NCI-H2107 treated with DMSO at 0.1 percent for 48 hours (cell line): Measurements from ENCODE around the gene BLID.

Source experiments
- DNase-seq: peaks from one replicate; lab custom pipeline; 2025; ENCODE audit not compliant: unreplicated experiment; lab: John Stamatoyannopoulos, UW

BLID gene

DNA sequence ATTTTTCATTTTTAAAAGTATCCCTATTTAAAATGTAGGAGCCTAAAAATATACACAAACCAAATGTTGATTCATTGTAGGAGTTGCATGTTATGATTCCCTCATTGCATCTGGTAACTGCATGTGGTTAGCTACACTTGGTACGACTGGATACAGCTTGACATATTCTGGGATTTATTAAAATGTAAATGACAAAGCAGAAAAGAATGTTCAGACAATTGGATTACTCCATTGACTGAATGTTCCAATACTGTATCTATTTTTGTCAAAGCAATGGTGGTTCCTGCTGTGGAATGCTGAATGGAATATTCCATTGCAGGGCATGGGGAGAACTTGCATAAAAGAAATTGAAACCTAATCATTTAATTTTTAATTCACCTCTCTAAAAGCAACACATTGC, 30.8 kb downstream of the BLID start:
- DNase-seq = no peak

DNA sequence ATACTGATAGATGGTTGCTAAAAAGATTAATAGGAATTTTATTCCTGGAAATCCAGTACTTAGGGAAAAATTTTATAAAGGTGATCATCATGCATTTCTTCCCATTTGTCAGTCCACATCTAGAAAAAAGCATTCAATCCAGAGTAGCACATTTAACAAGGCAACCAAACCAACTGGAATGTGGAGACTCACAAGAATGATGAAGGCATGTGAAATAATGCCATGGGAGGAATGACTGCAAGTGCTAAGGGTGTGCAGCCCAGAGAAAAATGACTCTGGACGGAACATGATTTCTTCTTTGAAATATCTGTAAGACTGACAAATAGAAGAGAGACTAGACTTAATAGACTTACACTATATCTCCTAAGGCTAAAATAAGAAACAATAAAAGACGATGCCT, 33.8 kb downstream of the BLID start:
- DNase-seq = no peak

DNA sequence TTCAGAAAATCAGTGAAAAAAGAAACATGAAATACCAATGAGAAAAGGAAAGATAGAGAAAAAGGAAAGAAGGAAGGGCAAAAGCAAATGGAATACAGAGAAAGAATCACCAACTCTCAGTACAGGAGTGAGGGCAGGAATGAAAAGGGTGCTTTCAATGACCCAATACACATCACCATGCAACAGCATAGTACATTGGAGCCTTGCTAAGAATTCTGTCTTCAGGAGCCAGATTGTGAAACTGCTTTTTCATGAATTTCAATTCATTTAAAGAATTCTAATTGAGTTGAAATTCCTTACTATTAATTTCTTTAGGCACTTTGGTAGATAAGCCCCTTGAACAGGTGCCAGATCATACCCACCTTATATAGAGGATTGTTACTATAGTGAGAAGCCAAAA, 34.9 kb downstream of the BLID start:
- no peak for DNase-seq

DNA sequence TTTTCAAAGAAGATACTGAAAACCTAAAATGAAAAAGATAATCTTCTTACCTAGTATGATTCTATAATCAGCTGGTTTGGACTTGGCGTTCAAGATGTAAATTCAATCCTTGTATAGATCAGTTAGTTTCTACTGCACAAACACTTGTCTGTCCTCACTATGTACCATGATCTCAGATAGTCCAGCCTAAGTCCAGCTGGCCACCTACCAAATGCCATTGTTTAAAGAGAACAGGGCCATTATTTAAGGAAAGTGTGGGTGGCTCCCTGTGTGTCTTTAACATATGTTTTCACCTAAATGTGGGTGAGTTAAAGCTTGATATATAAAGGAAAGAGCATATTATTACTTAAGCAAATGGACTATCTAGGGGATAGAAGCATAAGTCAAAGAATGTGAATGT, 38.6 kb downstream of the BLID start:
- no peak for DNase-seq

DNA sequence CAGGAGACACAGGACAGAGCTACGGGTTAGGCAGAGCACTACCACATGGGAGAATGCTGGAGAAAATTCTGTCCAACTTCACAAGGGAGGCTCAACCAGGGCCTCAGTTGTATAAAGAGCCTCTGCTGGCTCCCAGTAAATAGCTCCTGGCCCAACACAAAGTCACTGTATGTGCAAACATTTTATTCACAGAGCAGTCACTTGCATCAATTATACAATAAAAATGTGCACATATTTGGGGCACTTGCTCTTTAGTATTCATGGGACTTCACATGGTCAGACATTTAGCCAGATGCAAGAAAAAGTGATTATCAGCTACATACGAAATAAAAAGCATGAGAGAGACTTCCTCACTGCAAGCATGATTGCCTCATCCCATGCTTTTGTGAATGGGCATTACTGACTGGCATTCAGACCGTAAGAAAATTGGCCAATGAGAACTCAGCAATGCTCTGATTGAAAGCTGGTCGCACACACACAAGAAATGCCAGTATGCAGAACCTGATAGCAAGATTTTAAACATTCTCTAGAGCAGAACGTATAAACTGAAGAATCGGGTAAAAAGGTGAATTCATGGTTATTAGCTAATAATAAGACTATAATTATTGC, 39.4 kb downstream of the BLID start:
- DNase-seq = no peak

DNA sequence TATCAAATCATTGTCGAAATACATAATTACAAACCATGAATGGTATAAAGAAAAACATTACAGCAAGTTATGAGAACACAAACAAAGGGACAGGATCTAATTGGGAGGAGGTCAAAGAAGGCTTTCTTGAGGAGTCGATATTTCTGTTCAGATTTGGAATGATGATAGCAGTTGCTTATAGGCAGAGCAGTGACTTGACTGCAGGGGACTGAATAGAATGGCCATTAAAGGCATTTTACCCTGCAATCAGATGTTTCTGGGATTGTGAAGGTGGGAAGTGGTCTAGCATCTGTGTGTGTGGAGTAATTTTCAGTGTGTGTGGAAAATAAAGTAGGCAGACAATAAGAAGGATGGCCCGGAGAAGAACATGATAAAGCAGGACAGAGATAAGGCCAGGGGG, 41.0 kb downstream of the BLID start:
- DNase-seq = no peak

DNA sequence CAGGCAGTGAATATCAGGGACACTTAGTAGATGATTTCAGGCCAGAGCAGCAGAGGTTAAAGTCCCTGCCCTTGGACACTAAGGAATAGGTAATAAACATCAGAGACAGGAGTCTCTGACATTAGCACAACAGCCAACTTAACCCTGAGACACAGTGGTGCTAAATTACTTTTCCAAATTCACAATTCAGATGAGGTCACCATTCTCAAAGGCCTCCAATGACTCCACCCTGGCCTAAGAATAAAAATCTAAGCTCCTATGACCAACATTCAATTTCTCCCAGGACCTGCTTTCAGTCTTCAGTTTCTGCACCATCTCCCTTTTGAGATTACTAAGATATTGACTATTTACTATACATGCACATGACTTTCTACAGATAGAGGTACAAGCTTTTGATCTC, 42.0 kb downstream of the BLID start:
- no peak for DNase-seq

DNA sequence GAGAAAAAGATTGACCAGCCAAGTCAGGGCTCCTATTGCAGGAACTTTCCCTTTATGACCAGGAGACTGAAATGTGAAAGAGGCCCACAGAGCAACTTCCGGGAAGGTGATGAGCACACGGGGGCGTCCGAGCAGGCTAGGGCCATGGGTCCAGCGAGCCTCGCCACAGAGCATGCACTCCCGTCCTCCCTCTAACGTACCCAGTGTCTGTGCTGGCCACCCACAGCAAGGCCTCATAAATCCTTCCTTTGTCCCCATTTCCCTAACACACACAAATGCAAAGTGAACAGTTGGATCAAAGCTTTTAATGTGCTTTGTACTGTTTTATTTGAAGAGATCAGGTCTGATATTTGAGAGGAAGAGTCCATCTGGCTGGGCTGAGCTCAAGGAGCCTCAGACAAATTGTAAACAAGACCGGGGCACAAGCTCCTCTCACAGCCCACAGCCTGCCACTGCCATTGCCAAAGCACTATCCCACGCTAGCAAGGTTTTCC, 44.3 kb downstream of the BLID start:
- DNase-seq = no peak

DNA sequence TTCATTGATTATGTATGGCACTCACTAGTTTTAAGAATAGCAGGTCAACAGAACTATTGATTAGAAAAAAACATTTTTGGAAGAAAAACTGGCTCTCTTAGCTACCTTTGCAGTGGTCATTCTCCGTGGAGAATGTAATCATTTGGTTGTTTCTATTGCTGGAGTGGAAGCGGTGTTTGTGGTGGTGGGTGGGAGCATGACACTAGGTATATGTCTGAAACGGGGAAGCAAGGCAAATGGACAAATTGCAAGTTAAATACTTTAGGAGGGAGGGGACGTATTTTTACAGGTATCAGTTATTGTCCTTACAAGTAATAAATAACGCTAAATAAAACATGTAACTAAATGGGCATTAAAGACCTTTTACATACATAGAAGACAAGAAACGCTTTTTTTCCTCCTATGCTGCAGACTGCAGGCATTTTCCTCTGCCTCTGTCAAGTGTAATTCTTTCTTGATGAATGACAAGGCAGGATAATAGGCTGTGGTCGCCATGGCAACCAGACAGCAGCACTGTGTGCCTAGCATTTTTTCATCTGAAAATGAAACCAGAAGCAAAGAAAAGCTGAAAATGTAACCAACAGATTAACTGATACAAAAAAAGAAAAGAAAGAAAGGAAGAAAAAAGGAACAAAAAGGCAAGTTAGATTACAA, 46.2 kb downstream of the BLID start:
- DNase-seq = no peak

DNA sequence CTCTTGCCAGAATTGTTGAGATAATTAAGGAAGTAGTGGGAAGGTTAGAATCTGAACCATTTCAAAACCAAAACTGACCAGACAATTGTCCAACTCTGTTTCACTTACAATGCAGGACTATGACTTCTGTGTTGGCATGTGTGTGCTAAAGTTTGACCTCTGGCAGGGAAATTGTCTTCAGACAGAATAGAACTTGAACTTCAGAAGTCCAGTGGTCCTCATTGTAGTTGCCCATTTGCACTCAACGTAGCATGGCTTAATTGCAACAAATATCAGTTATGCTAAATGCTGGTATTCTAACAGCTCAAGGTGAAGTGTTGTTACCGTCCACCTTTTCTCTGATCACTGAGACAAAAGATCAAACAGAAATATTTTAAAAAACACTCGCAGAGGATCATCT, 47.2 kb downstream of the BLID start:
- DNase-seq = no peak

DNA sequence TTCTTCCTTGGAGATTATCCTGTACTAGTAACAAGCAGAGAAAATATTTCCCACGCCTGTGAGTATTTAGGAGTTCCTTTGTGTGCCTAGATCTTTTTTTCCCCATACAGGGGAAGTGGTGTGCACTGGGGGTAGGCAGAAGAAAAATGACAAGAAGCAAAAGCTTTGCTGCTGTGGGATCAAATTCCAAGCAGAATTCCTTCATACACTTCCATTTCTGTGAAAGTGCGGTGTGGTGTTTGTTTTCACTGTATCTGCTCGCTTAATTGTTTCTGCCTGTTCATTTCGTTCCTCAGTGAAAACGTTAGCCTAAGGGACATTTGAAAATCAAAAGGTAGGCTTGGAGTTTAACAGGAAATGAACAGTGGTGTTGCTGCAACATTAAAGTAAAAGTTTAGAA, 47.9 kb downstream of the BLID start:
- no peak for DNase-seq
